Measurements from ENCODE around the gene F5. TPM values are rescaled to one million over a fixed set of nuclear protein-coding genes. Genes with fewer than 3 reads are reported as not detected.

Gene F5
- polyA plus RNA-seq, 1 experiment, result not detected

DNA sequence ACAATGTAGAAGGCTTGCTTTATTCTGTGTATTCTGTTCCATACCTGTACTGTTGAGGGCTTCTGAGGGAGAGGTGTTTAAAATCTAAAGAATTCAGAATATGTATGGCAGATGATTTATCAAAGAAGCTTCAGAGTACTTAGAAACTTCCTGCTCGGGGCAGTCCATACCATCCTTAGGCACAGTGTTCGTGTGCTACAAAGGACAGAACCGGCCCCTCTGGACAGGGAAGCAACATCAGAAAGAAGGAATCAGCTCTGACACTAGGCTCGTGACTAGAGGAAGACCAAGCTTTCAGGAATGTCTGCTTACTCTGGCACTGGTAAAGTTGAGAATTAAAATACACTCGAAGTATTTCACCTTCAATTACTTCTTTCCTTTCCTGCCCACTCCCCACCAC is 29.5 kb upstream of the F5 start:
- Histone ChIP-seq H3K27me3 (ENCODE audit: control insufficient read depth, insufficient read depth, low read length) (no peaks in the 10 kb centered on the region), H3K4me3 (ENCODE audit: low read depth, low read length) (no peak overlapping the region), H3K9me3 (ENCODE audit: control insufficient read depth, insufficient read depth, low read length) (no peaks in the 10 kb centered on the region), H3K27ac (ENCODE audit: low read depth, low read length) (no peak overlapping the region)
- DNase-seq (ENCODE audit: low read depth, low spot score), result no peak
- ChIA-PET CTCF (no interaction called here), POLR2A (no interaction called here)
- TF ChIP-seq, protein P1, sequence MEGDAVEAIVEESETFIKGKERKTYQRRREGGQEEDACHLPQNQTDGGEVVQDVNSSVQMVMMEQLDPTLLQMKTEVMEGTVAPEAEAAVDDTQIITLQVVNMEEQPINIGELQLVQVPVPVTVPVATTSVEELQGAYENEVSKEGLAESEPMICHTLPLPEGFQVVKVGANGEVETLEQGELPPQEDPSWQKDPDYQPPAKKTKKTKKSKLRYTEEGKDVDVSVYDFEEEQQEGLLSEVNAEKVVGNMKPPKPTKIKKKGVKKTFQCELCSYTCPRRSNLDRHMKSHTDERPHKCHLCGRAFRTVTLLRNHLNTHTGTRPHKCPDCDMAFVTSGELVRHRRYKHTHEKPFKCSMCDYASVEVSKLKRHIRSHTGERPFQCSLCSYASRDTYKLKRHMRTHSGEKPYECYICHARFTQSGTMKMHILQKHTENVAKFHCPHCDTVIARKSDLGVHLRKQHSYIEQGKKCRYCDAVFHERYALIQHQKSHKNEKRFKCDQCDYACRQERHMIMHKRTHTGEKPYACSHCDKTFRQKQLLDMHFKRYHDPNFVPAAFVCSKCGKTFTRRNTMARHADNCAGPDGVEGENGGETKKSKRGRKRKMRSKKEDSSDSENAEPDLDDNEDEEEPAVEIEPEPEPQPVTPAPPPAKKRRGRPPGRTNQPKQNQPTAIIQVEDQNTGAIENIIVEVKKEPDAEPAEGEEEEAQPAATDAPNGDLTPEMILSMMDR (IDR thresholded peaks at IDR 0.05; ENCODE audit: low read depth, low read length), result no peak

DNA sequence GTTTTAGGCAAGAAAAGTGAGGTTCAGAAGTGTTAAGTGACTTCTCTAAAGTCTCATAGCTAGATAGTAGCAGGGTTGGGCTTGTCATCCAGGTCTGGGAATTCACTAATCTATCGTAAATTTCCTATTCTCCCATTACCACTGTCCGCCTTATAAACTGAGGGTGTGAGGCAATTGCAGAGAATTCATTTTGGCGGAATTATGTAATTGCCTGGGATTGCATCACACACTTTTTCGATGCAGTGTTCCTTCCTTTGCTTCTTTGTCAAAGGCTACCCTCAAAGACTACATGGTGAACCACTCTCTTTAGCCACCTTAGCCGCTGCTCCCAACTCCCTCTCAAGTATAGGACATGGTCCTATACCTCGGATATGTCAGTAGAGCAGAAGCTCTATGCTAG is 24.6 kb upstream of the F5 start:
- H3K27ac ChIP-seq (ENCODE audit: low read depth, low read length), result no peak overlapping the region
- CTCF ChIA-PET, result no interaction called here
- TF ChIP-seq, protein P1 (IDR thresholded peaks at IDR 0.05; ENCODE audit: low read depth, low read length), result no peak
- no peak overlapping the region for H3K4me3 ChIP-seq (ENCODE audit: low read depth, low read length)
- no peak for DNase-seq (ENCODE audit: low read depth, low spot score)
- H3K27me3 ChIP-seq (ENCODE audit: control insufficient read depth, insufficient read depth, low read length), result no peaks in the 10 kb centered on the region
- no peaks in the 10 kb centered on the region for H3K9me3 ChIP-seq (ENCODE audit: control insufficient read depth, insufficient read depth, low read length)
- POLR2A ChIA-PET, result no interaction called here

DNA sequence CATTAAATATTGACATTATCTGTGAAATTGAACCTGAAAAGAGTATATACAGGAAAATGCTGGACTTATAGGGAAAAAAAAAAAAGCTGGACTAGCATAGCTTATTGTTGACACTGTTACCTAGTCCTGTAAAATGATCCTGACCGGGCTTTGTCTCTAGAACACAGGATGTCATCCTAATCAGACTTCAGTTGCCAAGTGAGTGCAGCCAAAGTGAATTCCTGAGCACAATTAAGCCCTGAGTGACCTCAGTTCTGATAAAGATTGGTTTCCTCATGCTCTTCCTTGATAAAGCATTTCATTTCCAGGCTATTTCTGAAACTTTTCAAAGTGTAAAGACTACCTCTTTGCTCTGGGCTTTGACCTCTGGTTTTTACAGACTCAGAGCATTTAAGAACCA is 23.8 kb upstream of the F5 start:
- no peak for DNase-seq (ENCODE audit: low read depth, low spot score)
- H3K27ac ChIP-seq (ENCODE audit: low read depth, low read length), result no peak overlapping the region
- TF ChIP-seq, protein P1 (IDR thresholded peaks at IDR 0.05; ENCODE audit: low read depth, low read length), result no peak
- H3K27me3 ChIP-seq (ENCODE audit: control insufficient read depth, insufficient read depth, low read length), result no peaks in the 10 kb centered on the region
- H3K9me3 ChIP-seq (ENCODE audit: control insufficient read depth, insufficient read depth, low read length), result no peaks in the 10 kb centered on the region
- POLR2A ChIA-PET, result no interaction called here
- CTCF ChIA-PET, result no interaction called here
- H3K4me3 ChIP-seq (ENCODE audit: low read depth, low read length), result no peak overlapping the region

DNA sequence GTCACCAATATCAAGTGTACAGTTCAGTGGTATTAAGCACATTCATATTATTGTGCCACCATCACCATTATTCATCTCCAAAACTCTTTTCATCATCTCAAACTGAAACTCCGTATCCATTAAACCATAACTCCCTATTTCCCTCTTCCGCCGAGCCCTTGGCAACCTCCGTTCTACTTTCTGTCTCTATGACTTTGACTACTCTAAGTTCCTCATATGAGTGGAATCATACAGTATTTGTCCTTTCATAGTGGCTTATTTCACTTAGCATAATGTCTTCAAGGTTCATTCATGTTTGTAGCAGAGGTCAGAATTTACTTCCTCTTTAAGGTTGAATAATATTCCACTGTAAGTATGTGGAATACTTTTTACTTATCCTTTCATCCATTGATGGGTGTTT is 21.9 kb upstream of the F5 start:
- ChIA-PET CTCF (no interaction called here), POLR2A (no interaction called here)
- DNase-seq (ENCODE audit: low read depth, low spot score), result no peak
- no peaks in the 10 kb centered on the region for H3K9me3 ChIP-seq (ENCODE audit: control insufficient read depth, insufficient read depth, low read length)
- H3K27me3 ChIP-seq (ENCODE audit: control insufficient read depth, insufficient read depth, low read length), result no peaks in the 10 kb centered on the region
- H3K27ac ChIP-seq (ENCODE audit: low read depth, low read length), result no peak overlapping the region
- TF ChIP-seq, protein P1 (IDR thresholded peaks at IDR 0.05; ENCODE audit: low read depth, low read length), result no peak
- H3K4me3 ChIP-seq (ENCODE audit: low read depth, low read length), result no peak overlapping the region

DNA sequence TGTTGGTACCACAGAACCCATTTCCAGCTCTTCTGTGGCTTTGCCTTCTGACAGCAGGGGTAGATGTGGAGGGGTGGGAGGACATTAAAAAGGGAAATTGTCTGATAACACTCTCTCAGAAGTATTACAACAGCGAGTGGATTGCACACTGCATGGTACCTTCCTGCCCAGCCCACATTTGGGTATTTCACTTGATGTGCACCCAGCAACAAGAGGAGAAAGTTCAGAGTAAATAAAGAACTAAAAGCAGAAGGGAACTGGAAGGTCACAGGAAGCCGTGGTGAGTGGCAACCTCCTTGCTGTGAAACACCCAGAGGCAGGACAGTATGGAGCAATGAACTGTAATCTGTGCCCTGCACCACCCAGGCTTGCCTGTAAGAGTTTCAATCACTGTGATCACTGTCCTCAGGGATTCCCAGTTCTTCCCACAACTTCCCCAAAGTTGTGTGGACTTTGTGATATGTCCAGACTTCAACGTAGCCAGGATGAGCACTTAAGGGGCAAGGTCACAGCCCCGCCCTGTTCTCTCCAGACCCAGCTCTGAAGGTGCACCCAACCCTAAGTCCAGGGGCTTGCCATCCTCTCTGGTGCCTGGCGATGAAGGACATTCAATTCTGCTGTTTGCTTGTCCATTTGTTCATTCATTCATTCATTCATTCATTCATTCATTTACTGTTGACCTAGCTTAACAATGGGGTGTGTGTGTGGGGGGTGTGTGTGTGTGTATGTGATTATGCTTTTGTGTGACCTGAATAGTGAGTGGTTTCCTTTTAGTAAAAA is 18.7 kb upstream of the F5 start:
- POLR2A ChIA-PET, result no interaction called here
- H3K4me3 ChIP-seq (ENCODE audit: low read depth, low read length), result no peak overlapping the region
- H3K27me3 ChIP-seq (ENCODE audit: control insufficient read depth, insufficient read depth, low read length), result no peaks in the 10 kb centered on the region
- CTCF ChIA-PET, result no interaction called here
- H3K9me3 ChIP-seq (ENCODE audit: control insufficient read depth, insufficient read depth, low read length), result no peaks in the 10 kb centered on the region
- TF ChIP-seq, protein P1 (IDR thresholded peaks at IDR 0.05; ENCODE audit: low read depth, low read length), result no peak
- H3K27ac ChIP-seq (ENCODE audit: low read depth, low read length), result no peak overlapping the region
- DNase-seq (ENCODE audit: low read depth, low spot score), result no peak

All from AG04450 (cell line).